GM23248 (cell line): ENCODE measurements around the gene HAUS2.

Source experiments
- EZH2 ChIP-seq: fragments of 200-600 bp; sonication (generic); IDR thresholded peaks from 2 replicates; pipeline ENCODE4 v1.6.1; 2018; ENCODE audit warnings: antibody characterized with exemption, mild to moderate bottlenecking; ENCODE audit not compliant: insufficient read depth, poor library complexity, severe bottlenecking
- EZH2phosphoT487 ChIP-seq: fragments of 200-600 bp; sonication (generic); IDR thresholded peaks from 2 replicates; pipeline ENCODE4 v1.6.1; 2018; ENCODE audit warnings: antibody characterized with exemption, moderate library complexity, mild to moderate bottlenecking, low read depth; ENCODE audit not compliant: insufficient read depth

DNA sequence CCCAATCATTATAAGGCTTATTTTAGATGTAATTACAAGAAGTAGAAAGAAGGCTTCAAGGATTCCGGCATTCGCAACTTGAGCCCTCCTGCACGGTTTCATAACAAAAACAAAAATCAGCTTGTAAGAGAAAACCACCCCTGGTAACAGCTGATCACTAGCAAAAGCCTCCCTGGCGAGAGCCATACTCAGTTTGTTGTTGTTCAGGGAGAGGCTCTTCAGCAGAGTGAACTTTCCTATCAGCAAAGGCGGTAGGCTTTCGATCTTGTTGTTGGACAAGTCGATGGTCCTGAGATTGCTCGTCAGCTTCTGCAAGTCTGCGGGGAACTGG lies 755 bp upstream of the HAUS2 start:
- TF ChIP-seq EZH2phosphoT487 (no peak), EZH2 (no peak)
